AG20443 (cell line): ENCODE measurements around the gene ZNRF2.

Experiments
- DNase-seq: peaks from one replicate; pipeline ENCODE4 v3.0.0; 2012; ENCODE audit warnings: low spot score, mixed read lengths

The ZNRF2 gene

DNA sequence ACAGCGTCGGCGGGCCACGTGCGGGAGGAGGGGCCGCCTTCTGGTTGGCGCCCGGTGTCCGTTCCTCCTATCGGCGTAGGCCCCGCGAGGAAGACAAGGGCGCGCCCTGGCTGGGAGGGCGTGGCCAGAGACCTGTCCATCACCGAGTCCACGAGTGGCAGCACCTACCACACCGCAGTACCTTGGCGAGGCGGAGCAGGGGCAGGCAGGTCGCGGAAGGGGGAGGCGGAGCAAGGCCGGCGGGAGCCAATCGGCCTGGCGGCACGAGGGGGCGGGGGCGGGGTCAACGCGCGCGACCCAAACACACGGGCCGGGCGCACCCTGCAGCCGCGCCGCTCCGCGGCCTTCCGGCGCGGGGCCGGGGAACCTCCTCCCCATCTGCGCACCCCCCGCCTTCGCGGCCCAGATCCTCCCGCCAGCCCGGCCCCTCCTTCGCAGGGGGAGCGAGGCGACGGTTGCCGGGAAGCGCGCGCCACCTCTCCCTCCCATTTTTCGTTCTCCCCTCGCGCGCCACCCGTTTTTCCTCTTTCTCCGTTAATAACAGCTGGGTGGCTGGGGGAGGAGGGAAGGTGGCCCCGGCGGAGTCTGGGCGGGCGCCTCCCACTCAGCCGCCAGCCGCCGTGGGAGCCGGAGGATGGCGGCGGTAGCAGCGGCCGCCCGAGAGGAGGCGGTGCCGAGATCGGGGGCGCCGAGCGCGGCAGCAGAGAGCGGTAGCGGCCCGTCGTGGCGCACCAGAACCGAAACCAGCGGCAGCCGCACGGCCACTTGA lies at the start of gene ZNRF2:
Gene ZNRF2, plus strand, starts transcription at position 300 of the 769 bp plus-strand sequence. CDS start 761 bp downstream, outside the sequence.
- DNase-seq: peak; percentile 96

DNA sequence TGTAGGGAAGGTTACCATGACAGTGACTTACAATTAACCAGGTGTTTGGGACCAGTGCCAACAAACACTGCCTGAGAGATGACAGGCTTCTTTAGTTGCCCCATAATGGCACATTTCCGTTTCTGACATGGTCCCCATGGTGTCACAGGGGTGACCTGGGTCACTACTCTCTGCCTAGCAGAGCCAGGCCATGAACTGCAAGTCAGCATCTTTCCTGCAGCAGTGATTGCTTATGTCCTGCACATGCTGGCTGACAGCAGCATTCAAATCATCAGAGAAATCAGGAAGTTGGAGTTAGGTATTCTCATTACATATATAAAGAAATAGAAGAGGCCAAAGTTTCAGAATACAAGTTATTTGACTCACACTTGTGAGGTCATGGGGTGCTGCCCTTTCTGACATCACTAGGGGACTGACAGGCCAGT lies 47.1 kb upstream of the ZNRF2 start:
- no peak for DNase-seq

GRCh38 chr7:30238721-30239441 lies 45.5 kb upstream of the ZNRF2 start:
- peak; percentile 56 for DNase-seq

GRCh38 chr7:30240106-30240800 lies 44.1 kb upstream of the ZNRF2 start:
- DNase-seq: no peak

GRCh38 chr7:30241767-30242166 lies 42.6 kb upstream of the ZNRF2 start:
- no peak for DNase-seq

GRCh38 chr7:30244340-30244739 lies 40.1 kb upstream of the ZNRF2 start:
- DNase-seq: no peak

DNA sequence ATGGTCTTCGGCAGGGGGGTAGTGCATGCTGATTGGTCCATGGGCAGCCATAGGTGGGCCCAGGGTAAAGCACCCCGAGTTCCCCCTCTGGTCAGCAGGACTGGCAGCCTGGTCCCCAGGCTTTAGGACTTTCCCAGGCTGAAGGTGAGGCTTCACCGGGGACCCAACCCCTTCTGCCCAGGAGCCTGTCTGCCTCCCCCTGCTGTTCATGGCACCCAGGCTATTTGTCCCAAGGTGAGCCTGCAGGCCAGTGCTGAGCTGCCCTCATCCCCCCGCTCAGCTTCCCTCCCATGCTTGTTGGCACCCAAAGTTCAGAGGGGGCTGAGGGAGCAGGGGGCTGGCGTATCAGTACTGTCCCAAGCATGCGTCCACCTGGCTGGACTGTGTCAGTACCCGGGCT lies 38.5 kb upstream of the ZNRF2 start:
- no peak for DNase-seq

- no peak for DNase-seq
These were observed 38.0 kb upstream of the ZNRF2 start for GRCh38 chr7:30246392-30246791.

DNA sequence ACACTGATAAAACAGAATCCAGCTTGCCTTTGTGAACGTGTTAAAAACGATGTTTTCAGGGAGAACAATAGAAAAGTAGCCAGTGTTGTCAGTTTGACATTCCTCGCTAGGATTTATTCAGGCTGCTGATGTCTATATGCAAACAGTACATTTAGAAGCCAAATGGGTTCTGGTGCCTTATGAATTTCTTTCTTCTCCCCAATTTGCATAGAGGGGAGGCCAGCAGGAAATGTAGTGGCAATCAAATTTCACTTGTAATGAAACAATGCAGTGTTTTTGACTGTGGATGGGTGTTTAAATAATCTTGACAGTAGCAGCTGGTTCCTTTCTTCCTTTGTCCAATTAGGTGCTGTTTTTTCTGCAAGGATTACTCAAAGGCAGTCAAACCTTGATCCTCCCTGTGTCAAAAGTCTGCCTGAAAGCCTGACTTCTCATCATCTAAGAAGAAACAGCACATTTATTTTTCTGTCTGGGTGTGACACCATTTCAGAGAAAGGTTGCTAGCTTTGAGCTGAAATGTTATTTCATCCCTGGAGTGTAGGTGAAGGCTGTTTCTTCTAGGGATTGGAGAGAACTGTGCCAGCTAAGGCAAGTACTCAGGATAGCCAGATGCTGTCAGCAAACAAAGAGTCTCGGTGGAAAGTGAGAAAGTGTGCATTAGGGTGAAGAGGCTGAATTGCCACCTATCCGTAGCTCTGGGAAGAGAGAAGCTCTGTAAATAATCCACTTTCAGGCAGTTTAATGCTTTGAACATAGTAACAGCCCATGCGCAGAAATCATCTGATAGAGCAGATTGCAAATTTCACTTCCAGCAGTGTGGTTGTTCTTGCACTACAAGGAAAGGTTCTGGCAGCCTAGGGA lies 36.6 kb upstream of the ZNRF2 start:
- no peak for DNase-seq

DNA sequence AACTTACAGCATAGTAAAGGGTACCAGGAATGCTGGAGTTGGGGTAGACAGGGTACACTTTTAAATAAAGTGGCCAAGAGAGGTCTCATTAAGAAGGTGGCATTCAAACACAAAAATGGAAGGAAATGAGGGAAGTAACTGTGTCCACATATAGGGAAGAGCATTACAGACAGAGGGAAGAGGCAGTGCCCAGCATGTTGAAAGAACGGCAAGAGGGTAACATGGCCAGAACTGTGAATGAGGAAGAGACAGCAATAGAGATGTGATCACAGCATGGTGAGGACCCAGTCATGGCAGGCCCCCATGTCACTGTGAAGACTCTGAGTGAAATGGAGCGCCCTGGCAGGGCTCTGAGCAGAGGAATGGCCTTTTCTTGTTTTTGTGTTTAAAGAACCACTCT lies 35.1 kb upstream of the ZNRF2 start:
- DNase-seq: no peak

- DNase-seq: no peak
These were observed 34.2 kb upstream of the ZNRF2 start for GRCh38 chr7:30249986-30250774.

DNA sequence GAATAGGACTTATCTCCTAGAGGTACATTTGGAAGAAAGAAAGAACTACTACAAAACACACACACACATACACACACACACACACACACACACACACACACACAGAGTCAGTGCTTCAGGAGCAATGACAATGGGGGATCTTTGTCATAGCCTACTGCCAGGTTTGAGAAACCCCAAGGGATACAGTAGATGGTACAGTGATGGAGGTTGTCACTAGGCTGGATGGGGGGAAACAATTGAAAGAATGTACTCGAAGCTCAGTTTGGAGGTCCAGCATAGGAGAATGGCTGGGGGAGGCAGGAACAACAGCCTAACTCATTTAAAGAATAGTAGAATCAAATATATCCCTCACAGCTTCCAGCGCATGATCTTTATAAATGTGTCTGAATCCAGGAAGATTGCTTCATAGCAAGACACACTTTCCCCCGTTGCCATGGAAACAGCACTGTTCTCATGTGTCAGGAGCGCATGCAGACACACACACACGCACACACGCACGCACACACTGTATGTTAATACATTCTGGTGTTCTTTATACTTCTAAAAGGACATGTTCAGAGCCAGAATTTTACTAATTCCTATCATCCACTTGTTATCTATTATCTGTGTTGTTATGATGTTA lies 32.6 kb upstream of the ZNRF2 start:
- no peak for DNase-seq

GRCh38 chr7:30252885-30253795 lies 31.3 kb upstream of the ZNRF2 start:
- peak; percentile 40 for DNase-seq

DNA sequence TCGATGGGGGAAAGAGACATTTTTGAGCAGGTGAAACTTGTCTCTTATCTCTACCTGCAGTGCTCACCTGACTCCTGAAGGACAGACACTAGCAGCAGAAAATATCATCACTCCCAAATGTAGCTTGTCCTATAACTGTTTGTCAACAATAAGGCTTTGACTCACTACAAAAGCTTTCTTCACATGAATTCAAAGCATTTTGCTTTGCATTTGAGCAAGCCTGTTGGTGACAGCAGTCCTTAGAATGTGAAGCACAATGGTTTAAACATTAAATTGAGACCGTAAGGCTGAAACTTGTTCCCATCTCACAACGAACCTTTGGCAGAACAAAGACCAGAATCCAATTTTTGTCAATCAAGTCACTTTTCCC lies 30.6 kb upstream of the ZNRF2 start:
- no peak for DNase-seq

DNA sequence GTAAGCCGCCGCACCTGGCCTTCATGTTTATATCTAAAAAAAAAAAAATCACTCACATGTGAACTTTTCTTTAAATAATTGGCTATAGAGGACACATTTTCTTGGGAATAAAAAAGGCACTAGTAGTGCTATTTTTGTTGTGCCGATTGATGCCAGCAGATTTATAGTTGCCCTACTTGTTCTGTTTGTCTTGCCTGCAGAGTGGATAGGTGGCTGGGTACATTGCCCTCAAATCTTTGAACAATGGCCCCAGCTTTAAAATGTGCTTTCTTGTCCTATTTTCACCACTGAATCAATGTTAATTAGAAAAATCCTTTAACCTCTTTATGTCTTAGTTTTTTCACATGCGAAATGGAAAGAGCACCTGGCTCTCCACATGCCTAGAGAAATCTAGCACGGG lies 30.1 kb upstream of the ZNRF2 start:
- no peak for DNase-seq

GRCh38 chr7:30254717-30255063 lies 29.7 kb upstream of the ZNRF2 start:
- DNase-seq: no peak

DNA sequence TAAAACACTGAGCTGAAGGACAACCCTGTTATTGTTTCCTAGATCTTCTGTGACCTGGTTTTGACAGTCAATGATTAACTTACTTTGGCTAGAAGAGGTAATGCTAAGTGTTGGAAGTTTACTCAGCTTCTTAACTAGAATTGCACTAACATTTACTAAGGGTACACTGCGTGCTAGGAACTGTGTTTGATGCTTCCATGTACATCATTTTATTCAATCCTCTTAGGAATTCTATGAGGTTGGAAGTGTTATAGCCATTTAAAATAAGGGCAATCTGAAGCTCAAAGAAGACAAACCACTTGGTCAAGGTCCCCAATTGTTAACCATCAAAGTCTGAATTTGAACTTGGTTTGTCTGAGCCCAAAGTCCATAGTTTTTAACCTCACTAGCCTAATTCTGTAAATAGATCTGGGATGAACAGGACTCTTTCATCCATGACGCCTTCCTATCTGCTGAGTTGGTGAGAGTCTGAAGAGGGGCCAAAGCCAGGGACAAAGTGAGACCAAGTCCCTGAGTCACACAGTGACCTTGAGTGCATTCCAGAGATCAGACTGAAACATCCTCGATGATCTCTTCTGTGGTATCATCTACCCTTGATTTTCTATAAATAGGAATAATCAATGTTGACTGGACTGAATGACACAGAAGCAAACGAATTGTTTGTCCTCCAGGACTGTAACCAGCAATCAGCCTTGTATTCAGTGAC lies 29.2 kb upstream of the ZNRF2 start:
- no peak for DNase-seq

- DNase-seq: no peak
These were observed 28.0 kb upstream of the ZNRF2 start for GRCh38 chr7:30256349-30256858.

DNA sequence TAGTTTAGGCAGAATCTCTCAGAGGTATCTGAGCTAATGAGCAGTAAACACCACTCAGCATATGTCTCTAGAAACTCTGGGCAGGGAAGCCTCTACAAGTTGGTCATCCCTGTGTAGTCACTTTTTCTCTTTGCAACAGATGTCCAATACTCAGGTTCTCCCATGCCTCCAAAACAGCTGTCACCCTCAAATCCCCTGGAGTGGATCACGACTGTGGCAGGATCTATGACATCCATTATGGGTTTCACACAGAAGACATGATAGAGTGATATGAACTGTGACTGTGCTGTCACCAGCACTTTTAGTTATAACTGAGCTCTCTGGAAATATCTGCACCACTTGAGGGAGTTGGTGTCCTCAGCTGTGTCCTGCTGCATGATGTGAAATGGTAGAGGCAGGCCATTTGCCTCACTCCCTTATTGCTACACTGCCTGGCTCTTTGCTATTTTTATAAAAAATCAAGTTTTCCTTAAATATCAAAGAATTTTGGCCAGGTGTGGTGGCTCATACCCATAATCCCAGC lies 24.1 kb upstream of the ZNRF2 start:
- DNase-seq: no peak
